ENCODE results near the gene PPP6R1.

DNA sequence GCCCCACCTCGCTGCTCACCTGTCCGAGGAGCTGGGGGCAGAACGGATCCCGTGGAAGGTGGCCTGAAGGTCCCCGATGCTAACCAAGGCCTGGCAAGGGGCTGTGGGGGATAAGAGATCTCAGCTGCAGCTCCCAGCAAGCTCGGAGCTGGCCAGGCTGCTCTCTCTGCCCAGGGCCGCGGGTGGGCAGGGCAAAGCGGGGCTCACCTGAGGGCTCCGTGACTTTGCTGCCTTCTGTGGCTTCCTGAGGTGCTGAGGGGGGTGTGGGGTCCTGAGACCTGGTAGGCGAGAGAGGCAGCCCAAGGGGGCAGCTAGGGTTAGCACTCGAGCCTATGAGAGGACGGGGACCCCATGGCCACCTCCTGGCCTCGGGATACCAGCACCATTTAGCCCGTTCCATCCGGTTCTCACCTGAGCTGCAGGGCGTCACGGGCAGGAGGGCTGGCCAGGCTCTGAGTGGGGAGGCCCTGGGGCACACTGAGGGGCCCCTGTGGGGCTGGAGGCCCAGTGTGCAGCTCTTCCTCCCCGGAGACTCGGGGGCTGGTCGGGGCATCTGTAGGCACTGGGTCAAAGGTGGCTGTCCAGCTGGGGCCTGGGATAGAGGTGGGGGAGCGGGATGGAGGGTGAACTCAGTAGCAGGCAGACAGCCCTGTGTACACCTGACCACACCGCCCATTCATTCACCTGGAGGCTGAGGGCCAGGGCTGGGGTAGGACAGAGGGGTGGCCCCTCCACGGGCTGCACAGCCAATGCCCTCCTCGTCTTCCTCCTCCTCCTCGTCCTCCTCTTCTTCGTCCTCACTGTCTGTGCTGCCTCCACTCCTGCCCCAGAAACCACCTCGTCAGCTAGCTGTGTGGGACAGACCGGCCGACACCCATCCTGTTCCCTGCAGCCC is 27.2 kb downstream of the PPP6R1 start:
- TF ChIP-seq EP300 (IDR thresholded peaks at IDR 0.05) (no peak), POLR2A (IDR thresholded peaks at IDR 0.05) (no peak)
- TF ChIP-seq, protein P1, sequence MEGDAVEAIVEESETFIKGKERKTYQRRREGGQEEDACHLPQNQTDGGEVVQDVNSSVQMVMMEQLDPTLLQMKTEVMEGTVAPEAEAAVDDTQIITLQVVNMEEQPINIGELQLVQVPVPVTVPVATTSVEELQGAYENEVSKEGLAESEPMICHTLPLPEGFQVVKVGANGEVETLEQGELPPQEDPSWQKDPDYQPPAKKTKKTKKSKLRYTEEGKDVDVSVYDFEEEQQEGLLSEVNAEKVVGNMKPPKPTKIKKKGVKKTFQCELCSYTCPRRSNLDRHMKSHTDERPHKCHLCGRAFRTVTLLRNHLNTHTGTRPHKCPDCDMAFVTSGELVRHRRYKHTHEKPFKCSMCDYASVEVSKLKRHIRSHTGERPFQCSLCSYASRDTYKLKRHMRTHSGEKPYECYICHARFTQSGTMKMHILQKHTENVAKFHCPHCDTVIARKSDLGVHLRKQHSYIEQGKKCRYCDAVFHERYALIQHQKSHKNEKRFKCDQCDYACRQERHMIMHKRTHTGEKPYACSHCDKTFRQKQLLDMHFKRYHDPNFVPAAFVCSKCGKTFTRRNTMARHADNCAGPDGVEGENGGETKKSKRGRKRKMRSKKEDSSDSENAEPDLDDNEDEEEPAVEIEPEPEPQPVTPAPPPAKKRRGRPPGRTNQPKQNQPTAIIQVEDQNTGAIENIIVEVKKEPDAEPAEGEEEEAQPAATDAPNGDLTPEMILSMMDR (IDR thresholded peaks at IDR 0.05): no peak

Measured in gastroesophageal sphincter (tissue), 3 donors.